Natural killer cell treated with Interleukin-12 subunit alpha and Interleukin-12 subunit beta and Interleukin-15 and Interleukin-18, amount 100 ng/mL, for 72 hours (primary cell): ENCODE results near the gene INPP5D. TPM values are rescaled to one million over a fixed set of nuclear protein-coding genes. Genes with fewer than 3 reads are reported as not detected.

ENCODE experiments used
- ATAC-seq, 2 donors: fragments of 150-1000 bp; cut with Tn5 transposase in 1 of 2; sonication (Bioruptor Pico), chemical (Tn5 transposase) in 1 of 2; 2 replicates each; pipeline ENCODE4 v1.10.0; 2021
- DNase-seq: peaks from one replicate; pipeline ENCODE4 v3.0.0; 2022; ENCODE audit warnings: low spot score
- H3K27ac Mint-ChIP-seq, 2 donors: 1 replicate in 1 of 2; 2 replicates in 1 of 2; pipeline ENCODE4 v1.8.0; 2022; ENCODE audit warnings: mixed read lengths in 2 of 2, mild to moderate bottlenecking in 1 of 2, moderate library complexity in 1 of 2
- H3K27me3 Mint-ChIP-seq, 2 donors: 1 replicate in 1 of 2; 2 replicates in 1 of 2; pipeline ENCODE4 v1.8.0; 2022; ENCODE audit warnings: mixed read lengths in 2 of 2
- H3K36me3 Mint-ChIP-seq: one replicate; pipeline ENCODE4 v1.8.0; 2022; ENCODE audit warnings: mixed read lengths
- H3K4me1 Mint-ChIP-seq, 2 donors: 1 replicate in 1 of 2; 2 replicates in 1 of 2; pipeline ENCODE4 v1.8.0; 2022; ENCODE audit warnings: low read depth in 2 of 2, mixed read lengths in 2 of 2, mild to moderate bottlenecking in 1 of 2
- H3K4me3 Mint-ChIP-seq: one replicate; pipeline ENCODE4 v1.8.0; 2022; ENCODE audit warnings: mixed read lengths
- H3K9me3 Mint-ChIP-seq: 2 replicates; pipeline ENCODE4 v1.8.0; 2022; ENCODE audit warnings: mixed read lengths
- total RNA-seq, 2 donors: library from RNA; stranded (reverse); gene quantifications; one replicate each; pipeline ENCODE4 v1.2.3, GENCODE V29; 2022

INPP5D gene
- total RNA-seq, 2 donors from 2014 or later, result 136 to 155 TPM

GRCh38 chr2:233213975-233214374 lies 153.8 kb downstream of the INPP5D start:
- no peak for ATAC-seq
- peaks cover 9 to 16% of the 10 kb centered on the region in 2 donors for H3K4me1 Mint-ChIP-seq
- H3K9me3 Mint-ChIP-seq, result no peaks in the 10 kb centered on the region

GRCh38 chr2:233217892-233218377 lies 157.8 kb downstream of the INPP5D start:
- Mint-ChIP-seq H3K27ac (peak overlapping the region in 1 of 2 donors; percentile 4), H3K27me3 (no peaks in the 10 kb centered on the region), H3K4me3 (no peak overlapping the region)

More at GRCh38 chr2:233213975-233214374, 153.8 kb downstream of the INPP5D start:
- no peak overlapping the region for H3K4me3 Mint-ChIP-seq
- no peak for DNase-seq
- no peaks in the 10 kb centered on the region for H3K27me3 Mint-ChIP-seq
- H3K36me3 Mint-ChIP-seq, result no peaks in the 10 kb centered on the region
- H3K27ac Mint-ChIP-seq, result no peak overlapping the region

GRCh38 chr2:233218836-233219235 lies 158.7 kb downstream of the INPP5D start:
- Mint-ChIP-seq H3K27me3 (no peaks in the 10 kb centered on the region), H3K4me3 (no peak overlapping the region), H3K27ac (no peak overlapping the region), H3K9me3 (no peaks in the 10 kb centered on the region), H3K36me3 (no peaks in the 10 kb centered on the region), H3K4me1 (peaks cover 0 to 2% of the 10 kb centered on the region in 2 donors)
- ATAC-seq (no peak), DNase-seq (no peak)

More at GRCh38 chr2:233217892-233218377, 157.8 kb downstream of the INPP5D start:
- no peaks in the 10 kb centered on the region for H3K36me3 Mint-ChIP-seq
- H3K9me3 Mint-ChIP-seq, result no peaks in the 10 kb centered on the region
- peaks cover 0 to 2% of the 10 kb centered on the region in 2 donors for H3K4me1 Mint-ChIP-seq
- no peak for DNase-seq
- ATAC-seq, result no peak

- Mint-ChIP-seq H3K4me1 (peaks cover 0 to 2% of the 10 kb centered on the region in 2 donors), H3K27me3 (no peaks in the 10 kb centered on the region), H3K4me3 (no peak overlapping the region), H3K36me3 (no peaks in the 10 kb centered on the region), H3K9me3 (no peaks in the 10 kb centered on the region), H3K27ac (no peak overlapping the region)
- ATAC-seq, result no peak
- DNase-seq, result no peak
Measured at GRCh38 chr2:233219848-233220247, 159.7 kb downstream of the INPP5D start.

GRCh38 chr2:233221378-233222063 lies 161.4 kb downstream of the INPP5D start:
- no peak for DNase-seq
- no peak for ATAC-seq
- H3K9me3 Mint-ChIP-seq, result no peaks in the 10 kb centered on the region
- H3K27ac Mint-ChIP-seq, result no peak overlapping the region
- H3K4me1 Mint-ChIP-seq, result peaks cover 2 to 10% of the 10 kb centered on the region in 2 donors
- no peak overlapping the region for H3K4me3 Mint-ChIP-seq
- no peaks in the 10 kb centered on the region for H3K27me3 Mint-ChIP-seq
- no peaks in the 10 kb centered on the region for H3K36me3 Mint-ChIP-seq

- Mint-ChIP-seq H3K27me3 (no peaks in the 10 kb centered on the region), H3K4me3 (no peak overlapping the region), H3K36me3 (no peaks in the 10 kb centered on the region), H3K4me1 (peaks cover 2 to 13% of the 10 kb centered on the region in 2 donors), H3K9me3 (no peaks in the 10 kb centered on the region), H3K27ac (no peak overlapping the region)
- no peak for ATAC-seq
- DNase-seq, result no peak
Measured at GRCh38 chr2:233223059-233223894, 163.1 kb downstream of the INPP5D start.

GRCh38 chr2:233225230-233226068 lies 165.3 kb downstream of the INPP5D start:
- peaks cover 4 to 21% of the 10 kb centered on the region in 2 donors for H3K4me1 Mint-ChIP-seq
- DNase-seq, result no peak
- H3K27ac Mint-ChIP-seq, result no peak overlapping the region
- no peaks in the 10 kb centered on the region for H3K9me3 Mint-ChIP-seq
- ATAC-seq, result no peak
- no peaks in the 10 kb centered on the region for H3K27me3 Mint-ChIP-seq
- no peaks in the 10 kb centered on the region for H3K36me3 Mint-ChIP-seq
- no peak overlapping the region for H3K4me3 Mint-ChIP-seq

- DNase-seq, result no peak
- Mint-ChIP-seq H3K27me3 (no peaks in the 10 kb centered on the region), H3K4me1 (peaks cover 9 to 32% of the 10 kb centered on the region in 2 donors), H3K27ac (no peak overlapping the region), H3K4me3 (no peak overlapping the region), H3K36me3 (no peaks in the 10 kb centered on the region), H3K9me3 (no peaks in the 10 kb centered on the region)
- no peak for ATAC-seq
Measured at GRCh38 chr2:233226511-233227031, 166.4 kb downstream of the INPP5D start.

- H3K27ac Mint-ChIP-seq, result no peak overlapping the region
- no peaks in the 10 kb centered on the region for H3K9me3 Mint-ChIP-seq
- no peaks in the 10 kb centered on the region for H3K36me3 Mint-ChIP-seq
- no peak for DNase-seq
- ATAC-seq, result no peak
- peaks cover 9 to 39% of the 10 kb centered on the region in 2 donors for H3K4me1 Mint-ChIP-seq
- H3K4me3 Mint-ChIP-seq, result no peak overlapping the region
- H3K27me3 Mint-ChIP-seq, result no peaks in the 10 kb centered on the region
Measured at GRCh38 chr2:233227346-233227978, 167.3 kb downstream of the INPP5D start.

- DNase-seq (no peak), ATAC-seq (no peak)
- no peak overlapping the region for H3K4me3 Mint-ChIP-seq
- no peaks in the 10 kb centered on the region for H3K27me3 Mint-ChIP-seq
- H3K9me3 Mint-ChIP-seq, result no peaks in the 10 kb centered on the region
- no peak overlapping the region for H3K27ac Mint-ChIP-seq
- no peaks in the 10 kb centered on the region for H3K36me3 Mint-ChIP-seq
- H3K4me1 Mint-ChIP-seq, result peaks cover 9 to 46% of the 10 kb centered on the region in 2 donors
Measured at GRCh38 chr2:233228376-233228775, 168.2 kb downstream of the INPP5D start.

GRCh38 chr2:233233618-233234230 lies 173.6 kb downstream of the INPP5D start:
- H3K4me3 Mint-ChIP-seq, result peak overlapping the region; percentile 71
- H3K27me3 Mint-ChIP-seq, result no peaks in the 10 kb centered on the region
- peak overlapping the region; percentile 17 to 82 for H3K27ac Mint-ChIP-seq
- no peaks in the 10 kb centered on the region for H3K9me3 Mint-ChIP-seq
- DNase-seq (no peak), ATAC-seq (no peak)
- H3K4me1 Mint-ChIP-seq, result peaks cover 33 to 69% of the 10 kb centered on the region in 2 donors
- H3K36me3 Mint-ChIP-seq, result no peaks in the 10 kb centered on the region

GRCh38 chr2:233234264-233234663 lies 174.1 kb downstream of the INPP5D start:
- DNase-seq (no peak), ATAC-seq (peak; percentile 58 to 64)
- H3K27ac Mint-ChIP-seq, result peak overlapping the region; percentile 17 to 82
- no peaks in the 10 kb centered on the region for H3K36me3 Mint-ChIP-seq
- peaks cover under 1% of the 10 kb centered on the region for H3K9me3 Mint-ChIP-seq
- peaks cover 38 to 74% of the 10 kb centered on the region in 2 donors for H3K4me1 Mint-ChIP-seq
- no peaks in the 10 kb centered on the region for H3K27me3 Mint-ChIP-seq
- peak overlapping the region; percentile 71 for H3K4me3 Mint-ChIP-seq
